HCT116 (cell line): Measurements from ENCODE around the gene GGNBP2. TPM values are rescaled to one million over a fixed set of nuclear protein-coding genes. Genes with fewer than 3 reads are reported as not detected.

ENCODE experiments used
- ATAC-seq: fragments of 200-7000 bp; cut with Tn5 transposase; 2 replicates; pipeline ENCODE4 v1.9.1; 2020; ENCODE audit warnings: mild to moderate bottlenecking, moderate library complexity
- BruUV-seq: library from RNA; stranded (reverse); fragments of 400-500 nt; replicated peaks from 2 replicates; lab custom pipeline; 2021; lab: Mats Ljungman, UMichigan
- CTCF ChIA-PET: fragments of 300-600 bp; sonication (Branson Sonifier 250); formaldehyde crosslinking; loops from one replicate; lab custom pipeline; 2021; ENCODE audit warnings: antibody characterized with exemption; lab: Charles Lee
- POLR2A ChIA-PET: fragments of 300-600, 350-600 bp; sonication (Branson Sonifier 250); formaldehyde crosslinking; loops from one replicate; lab custom pipeline; 2021; ENCODE audit warnings: antibody characterized with exemption; lab: Charles Lee
- RAD21 ChIA-PET, 2 experiments: fragments of 300-600 bp; sonication (Branson Sonifier 250); formaldehyde crosslinking; loops; one replicate each; lab custom pipeline; 2023; ENCODE audit warnings: low total read pairs in 2 of 2; ENCODE audit not compliant: uncharacterized antibody in 2 of 2, unreplicated experiment in 2 of 2, low non-redundant PET in 1 of 2; lab: Charles Lee
- DNase-seq: peaks from one replicate; pipeline ENCODE4 v3.0.0-alpha.2; 2010; ENCODE audit warnings: low read depth, low spot score
- H2AFZ ChIP-seq: fragments of 200-600 bp; shearing (Covaris generic), sonication (generic); 2 replicates; pipeline ENCODE4 v1.6.1; 2017; ENCODE audit warnings: low read depth, mixed run types, mixed read lengths, antibody characterized with exemption, low read length; ENCODE audit not compliant: poor library complexity, severe bottlenecking
- H3K27ac ChIP-seq: 2 replicates; pipeline ENCODE4 v1.5.1; 2012; ENCODE audit warnings: low read depth, low read length
- H3K27me3 ChIP-seq: fragments of 200-600 bp; sonication (generic); 2 replicates; pipeline ENCODE4 v1.6.1; 2016; ENCODE audit warnings: mixed run types, low read length, mixed read lengths; ENCODE audit not compliant: insufficient read depth
- H3K36me3 ChIP-seq, 2 experiments: fragments of 200-500 bp in 1 of 2; fragments of 200-600 bp in 1 of 2; sonication (Bioruptor generic) in 1 of 2; sonication (generic) in 1 of 2; 2 replicates each; pipeline versions ENCODE4 v1.5.1 to v1.6.1; 2014 to 2016; ENCODE audit warnings: low read length in 2 of 2, inconsistent platforms in 1 of 2, mixed read lengths in 1 of 2, mixed run types in 1 of 2; ENCODE audit not compliant: insufficient read depth in 2 of 2, control insufficient read depth in 1 of 2
- H3K4me1 ChIP-seq, 2 experiments: fragments of 200-600 bp in 1 of 2; sonication (generic) in 1 of 2; 2 replicates each; pipeline versions ENCODE4 v1.5.1 to v1.6.1; 2012 to 2017; ENCODE audit warnings: low read length in 2 of 2, inconsistent platforms in 1 of 2, mild to moderate bottlenecking in 1 of 2, mixed read lengths in 1 of 2, mixed run types in 1 of 2, moderate library complexity in 1 of 2; ENCODE audit not compliant: insufficient read depth in 2 of 2, control insufficient read depth in 1 of 2
- H3K4me2 ChIP-seq: fragments of 200-600 bp; sonication (generic); 2 replicates; pipeline ENCODE4 v1.6.1; 2017; ENCODE audit warnings: mixed run types, low read length, mixed read lengths
- H3K4me3 ChIP-seq, 2 experiments: fragments of 200-600 bp in 1 of 2; sonication (generic) in 1 of 2; replicated peaks in 1 of 2; 2 replicates each; pipeline ENCODE4 v1.5.1; 2011 to 2016; ENCODE audit warnings: low read length in 2 of 2, control low read depth in 1 of 2, low read depth in 1 of 2, mild to moderate bottlenecking in 1 of 2, mixed read lengths in 1 of 2, mixed run types in 1 of 2
- H3K79me2 ChIP-seq: fragments of 200-600 bp; sonication (generic); 2 replicates; pipeline ENCODE4 v1.6.1; 2017; ENCODE audit warnings: mild to moderate bottlenecking, mixed run types, low read length, moderate library complexity, mixed read lengths; ENCODE audit not compliant: insufficient read depth
- H3K9ac ChIP-seq: fragments of 200-600 bp; sonication (generic); 2 replicates; pipeline ENCODE4 v1.6.1; 2016; ENCODE audit warnings: low read length, mixed read lengths
- H3K9me2 ChIP-seq: fragments of 200-600 bp; sonication (generic), shearing (Covaris generic); 2 replicates; pipeline ENCODE4 v1.6.1; 2017; ENCODE audit warnings: mixed run types, mild to moderate bottlenecking, moderate library complexity; ENCODE audit not compliant: insufficient read depth
- H3K9me3 ChIP-seq, 2 experiments: fragments of 200-500 bp in 1 of 2; fragments of 200-600 bp in 1 of 2; sonication (Bioruptor generic) in 1 of 2; sonication (generic) in 1 of 2; 2 replicates each; pipeline ENCODE4 v1.6.1; 2014 to 2017; ENCODE audit warnings: low read length in 2 of 2, mixed read lengths in 2 of 2, inconsistent platforms in 1 of 2, low read depth in 1 of 2, mild to moderate bottlenecking in 1 of 2, mixed run types in 1 of 2, moderate library complexity in 1 of 2; ENCODE audit not compliant: control insufficient read depth in 1 of 2, insufficient read depth in 1 of 2
- H4K20me1 ChIP-seq: fragments of 200-600 bp; sonication (generic), shearing (Covaris generic); 2 replicates; pipeline ENCODE4 v1.6.1; 2017; ENCODE audit warnings: mixed run types, mild to moderate bottlenecking, moderate library complexity; ENCODE audit not compliant: insufficient read depth
- ATF3 ChIP-seq: IDR thresholded peaks from 2 replicates; pipeline ENCODE4 v1.6.1; 2012
- CBX3 ChIP-seq: IDR thresholded peaks from 2 replicates; pipeline ENCODE4 v1.6.1; 2012; ENCODE audit warnings: low read depth
- EGR1 ChIP-seq: IDR thresholded peaks from 2 replicates; pipeline ENCODE4 v1.6.1; 2012; ENCODE audit warnings: low read depth
- FOSL1 ChIP-seq: IDR thresholded peaks from 2 replicates; pipeline ENCODE4 v1.6.1; 2012; ENCODE audit warnings: low read depth
- JUND ChIP-seq: IDR thresholded peaks from 2 replicates; pipeline ENCODE4 v1.6.1; 2012
- POLR2A ChIP-seq: IDR thresholded peaks from 2 replicates; pipeline ENCODE4 v1.7.0; 2011; ENCODE audit warnings: borderline replicate concordance; ENCODE audit not compliant: insufficient read depth, insufficient read length; ENCODE audit errors: extremely low read depth
- POLR2AphosphoS5 ChIP-seq: IDR thresholded peaks from 2 replicates; pipeline ENCODE4 v1.6.1; 2011; ENCODE audit warnings: mild to moderate bottlenecking, low read depth, low read length, moderate library complexity
- TCF7L2 ChIP-seq: IDR thresholded peaks from 2 replicates; pipeline ENCODE4 v1.7.0; 2011; ENCODE audit warnings: borderline replicate concordance, inconsistent platforms; ENCODE audit not compliant: insufficient read depth, insufficient read length; ENCODE audit errors: extremely low read depth
- YY1 ChIP-seq: IDR thresholded peaks from 2 replicates; pipeline ENCODE4 v1.6.1; 2011; ENCODE audit warnings: low read length, low read depth, moderate library complexity, mild to moderate bottlenecking; ENCODE audit not compliant: insufficient replicate concordance; ENCODE audit errors: extremely low read depth
- intact Hi-C: fragments of 100-400 bp; cut with micrococcal nuclease; formaldehyde crosslinking; loops from 2 replicates; pipeline ENCODE4 v1.10.0; 2022
- total RNA-seq: library from RNA; stranded (reverse); gene quantifications from one replicate; pipeline ENCODE4 v1.2.1, GENCODE V29; 2021; ENCODE audit not compliant: unreplicated experiment
- TF ChIP-seq, protein P1 (sequence below): IDR thresholded peaks from 2 replicates; pipeline ENCODE4 v1.6.1; 2012

GGNBP2 gene
- total RNA-seq, 1 experiment from 2014 or later, result 58.2 TPM

DNA sequence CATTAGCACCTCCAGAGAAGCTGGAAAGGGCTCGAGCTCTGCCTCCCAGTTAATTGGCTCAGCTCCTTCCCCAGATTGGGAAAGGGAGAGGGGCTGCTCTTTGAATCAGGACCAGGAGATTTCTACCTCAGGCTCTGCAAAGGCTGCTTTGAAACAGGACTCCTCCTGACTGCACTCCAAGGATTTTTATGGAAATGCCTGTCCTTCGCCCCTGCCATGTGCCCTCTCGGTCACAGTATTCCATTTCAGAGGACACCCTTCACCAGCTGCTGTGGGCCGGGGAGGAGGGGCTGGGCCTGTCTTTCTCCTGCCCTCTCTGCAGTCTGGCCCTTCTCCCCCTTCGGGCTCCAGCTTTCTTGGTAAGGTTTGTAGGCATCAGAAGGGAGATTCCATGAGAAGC is 70.2 kb downstream of the GGNBP2 start:
- TF ChIP-seq TCF7L2 (no peak), ATF3 (no peak), CBX3 (no peak), POLR2AphosphoS5 (no peak), FOSL1 (no peak), POLR2A (no peak), YY1 (no peak), JUND (no peak), EGR1 (no peak)
- TF ChIP-seq, protein P1, sequence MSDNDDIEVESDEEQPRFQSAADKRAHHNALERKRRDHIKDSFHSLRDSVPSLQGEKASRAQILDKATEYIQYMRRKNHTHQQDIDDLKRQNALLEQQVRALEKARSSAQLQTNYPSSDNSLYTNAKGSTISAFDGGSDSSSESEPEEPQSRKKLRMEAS, result no peak
- Histone ChIP-seq H3K36me3 (no peaks in the 10 kb centered on the region), H3K27ac (no peak overlapping the region), H3K9ac (no peak overlapping the region), H3K27me3 (no peaks in the 10 kb centered on the region), H3K4me3 (no peak overlapping the region), H3K9me2 (no peaks in the 10 kb centered on the region), H3K4me2 (no peak overlapping the region), H3K4me1 (peaks cover 0 to 10% of the 10 kb centered on the region in 2 experiments; a peak in 2 of 4 replicates), H3K9me3 (no peaks in the 10 kb centered on the region), H2AFZ (no peak overlapping the region), H4K20me1 (no peaks in the 10 kb centered on the region), H3K79me2 (no peaks in the 10 kb centered on the region)
- ATAC-seq (no peak), DNase-seq (no peak)
- ChIA-PET POLR2A (no interaction called here), RAD21 (no interaction called here), CTCF (interaction anchor here (1.5 to 1.6 kb wide), 2 partner anchors 11 to 12 kb away, joined by 3 to 5 read pairs; no protein-coding TSS in a partner anchor)
- intact Hi-C loops, result no loop called here
- no TSS peak for BruUV-seq
